Cardiac fibroblast (primary cell): ENCODE results near the gene TDRD12.
"Not testable (repeated sequence)": the region's sequence is repeated elsewhere in the genome, so short reads cannot be mapped to it uniquely, and the experiment has no call there.

Experiments
- DNase-seq, 2 donors: peaks; one replicate each; pipeline versions ENCODE4 v3.0.0 to v3.0.0-alpha.2; 2010; ENCODE audit warnings: low read depth in 2 of 2
- H3K4me3 ChIP-seq, 2 donors: replicated peaks in 1 of 2; 1 replicate in 1 of 2; 2 replicates in 1 of 2; pipeline ENCODE4 v1.5.1; 2011; ENCODE audit warnings: low read depth in 2 of 2, low read length in 2 of 2, mild to moderate bottlenecking in 2 of 2, moderate library complexity in 1 of 2
- TF ChIP-seq, protein P1 (sequence below): IDR thresholded peaks from one replicate; pipeline ENCODE4 v1.5.1; 2011; ENCODE audit warnings: low read depth, mild to moderate bottlenecking, low read length, inconsistent platforms

The TDRD12 gene

DNA sequence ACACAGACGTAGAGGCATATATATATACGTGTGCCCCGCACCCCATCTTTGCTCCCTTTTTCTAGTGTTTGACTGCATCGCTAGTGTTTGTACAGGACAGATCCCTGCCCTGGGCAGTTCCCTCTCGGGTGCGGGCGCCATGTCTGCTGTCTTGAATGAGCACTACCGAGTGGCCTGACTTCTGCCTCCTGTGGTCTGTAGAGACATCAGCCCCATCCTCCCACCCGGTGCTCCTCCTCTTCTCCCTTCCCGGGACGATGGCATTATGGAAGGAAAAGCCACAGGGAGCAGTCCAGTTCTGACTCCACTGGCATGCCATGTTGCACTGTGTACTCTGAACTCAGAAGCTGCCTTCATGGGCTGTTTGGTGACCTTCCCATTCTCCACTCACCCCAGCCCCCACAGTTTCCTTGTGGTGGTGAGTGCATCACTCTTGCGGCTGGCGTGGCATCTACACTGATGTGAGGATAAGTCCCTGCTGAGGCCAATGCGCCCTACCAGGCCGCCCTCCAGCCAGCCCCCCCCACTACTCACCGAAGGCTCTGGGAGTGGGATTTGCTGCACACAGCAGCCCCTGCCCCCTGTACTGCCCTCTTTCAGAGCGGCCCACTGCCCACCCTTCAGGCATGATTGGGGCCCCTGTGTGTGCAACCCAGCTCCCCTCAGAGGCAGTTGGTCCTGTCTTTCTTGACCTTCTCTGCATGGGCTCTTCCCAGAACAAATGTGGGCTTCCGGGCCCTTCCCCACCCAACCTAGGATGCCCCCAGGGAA, 25.2 kb downstream of the TDRD12 start:
- no peak overlapping the region for H3K4me3 ChIP-seq
- no peak for DNase-seq
- TF ChIP-seq, protein P1, sequence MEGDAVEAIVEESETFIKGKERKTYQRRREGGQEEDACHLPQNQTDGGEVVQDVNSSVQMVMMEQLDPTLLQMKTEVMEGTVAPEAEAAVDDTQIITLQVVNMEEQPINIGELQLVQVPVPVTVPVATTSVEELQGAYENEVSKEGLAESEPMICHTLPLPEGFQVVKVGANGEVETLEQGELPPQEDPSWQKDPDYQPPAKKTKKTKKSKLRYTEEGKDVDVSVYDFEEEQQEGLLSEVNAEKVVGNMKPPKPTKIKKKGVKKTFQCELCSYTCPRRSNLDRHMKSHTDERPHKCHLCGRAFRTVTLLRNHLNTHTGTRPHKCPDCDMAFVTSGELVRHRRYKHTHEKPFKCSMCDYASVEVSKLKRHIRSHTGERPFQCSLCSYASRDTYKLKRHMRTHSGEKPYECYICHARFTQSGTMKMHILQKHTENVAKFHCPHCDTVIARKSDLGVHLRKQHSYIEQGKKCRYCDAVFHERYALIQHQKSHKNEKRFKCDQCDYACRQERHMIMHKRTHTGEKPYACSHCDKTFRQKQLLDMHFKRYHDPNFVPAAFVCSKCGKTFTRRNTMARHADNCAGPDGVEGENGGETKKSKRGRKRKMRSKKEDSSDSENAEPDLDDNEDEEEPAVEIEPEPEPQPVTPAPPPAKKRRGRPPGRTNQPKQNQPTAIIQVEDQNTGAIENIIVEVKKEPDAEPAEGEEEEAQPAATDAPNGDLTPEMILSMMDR = no peak

DNA sequence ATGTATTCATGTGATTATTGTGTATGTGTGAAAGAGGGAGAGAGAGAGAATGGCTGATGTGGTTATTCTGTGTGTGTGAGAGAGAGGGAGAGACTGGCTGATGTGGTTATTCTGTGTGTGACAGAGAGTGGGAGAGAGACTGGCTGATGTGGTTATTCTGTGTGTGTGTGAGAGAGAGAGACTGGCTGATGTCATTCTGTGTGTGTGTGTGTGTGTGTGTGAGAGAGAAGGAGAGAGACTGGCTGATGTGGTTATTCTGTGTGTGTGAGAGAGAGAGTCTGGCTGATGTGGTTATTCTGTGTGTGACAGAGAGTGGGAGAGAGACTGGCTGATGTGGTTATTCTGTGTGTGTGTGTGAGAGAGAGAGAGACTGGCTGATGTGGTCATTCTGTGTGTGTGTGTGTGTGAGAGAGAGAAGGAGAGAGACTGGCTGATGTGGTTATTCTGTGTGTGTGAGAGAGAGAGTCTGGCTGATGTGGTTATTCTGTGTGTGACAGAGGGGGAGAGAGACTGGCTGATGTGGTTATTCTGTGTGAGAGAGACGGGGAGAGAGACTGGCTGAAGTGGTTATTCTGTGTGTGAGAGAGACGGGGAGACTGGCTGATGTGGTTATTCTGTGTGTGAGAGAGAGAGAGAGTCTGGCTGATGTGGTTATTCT, 26.2 kb downstream of the TDRD12 start:
- H3K4me3 ChIP-seq = not testable (repeated sequence)
- peak; percentile 5 to 7 for DNase-seq

DNA sequence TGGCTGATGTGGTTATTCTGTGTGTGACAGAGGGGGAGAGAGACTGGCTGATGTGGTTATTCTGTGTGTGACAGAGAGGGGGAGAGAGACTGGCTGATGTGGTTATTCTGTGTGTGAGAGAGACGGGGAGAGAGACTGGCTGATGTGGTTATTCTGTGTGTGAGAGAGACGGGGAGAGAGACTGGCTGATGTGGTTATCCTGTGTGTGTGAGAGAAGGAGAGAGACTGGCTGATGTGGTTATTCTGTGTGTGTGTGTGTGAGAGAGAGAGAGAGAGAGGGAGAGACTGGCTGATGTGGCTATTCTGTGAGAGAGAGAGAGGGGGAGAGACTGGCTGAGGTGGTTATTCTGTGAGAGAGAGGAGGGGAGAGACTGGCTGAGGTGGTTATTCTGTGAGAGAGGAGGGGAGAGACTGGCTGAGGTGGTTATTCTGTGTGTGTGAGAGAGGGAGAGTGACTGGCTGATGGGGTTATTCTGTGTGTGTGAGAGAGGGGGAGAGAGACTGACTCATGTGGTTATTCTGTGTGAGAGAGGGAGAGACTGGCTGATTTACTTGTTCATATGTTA, 27.1 kb downstream of the TDRD12 start:
- DNase-seq = peak; percentile 3 to 7
- not testable (repeated sequence) for H3K4me3 ChIP-seq

DNA sequence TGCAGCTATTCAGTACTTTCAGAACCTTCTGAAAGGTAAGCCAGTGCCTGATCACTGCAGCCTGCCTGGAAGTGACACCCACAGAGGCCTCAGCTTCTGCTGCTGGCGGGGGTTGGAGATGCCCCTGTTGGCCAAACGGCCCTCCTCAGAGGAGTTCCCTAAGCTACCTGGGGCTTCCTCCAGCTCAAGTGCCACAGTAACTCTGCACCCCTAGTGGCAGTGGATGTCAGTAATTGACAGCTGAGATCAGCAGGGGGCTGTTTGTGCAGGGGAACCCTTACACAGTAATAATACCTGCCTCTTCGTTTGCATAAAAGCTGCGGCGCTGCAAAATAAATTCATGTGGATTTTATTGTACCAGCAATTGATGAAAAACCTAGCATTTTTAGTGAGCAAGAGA, 28.9 kb downstream of the TDRD12 start:
- no peak overlapping the region for H3K4me3 ChIP-seq
- TF ChIP-seq, protein P1 = no peak
- no peak for DNase-seq

DNA sequence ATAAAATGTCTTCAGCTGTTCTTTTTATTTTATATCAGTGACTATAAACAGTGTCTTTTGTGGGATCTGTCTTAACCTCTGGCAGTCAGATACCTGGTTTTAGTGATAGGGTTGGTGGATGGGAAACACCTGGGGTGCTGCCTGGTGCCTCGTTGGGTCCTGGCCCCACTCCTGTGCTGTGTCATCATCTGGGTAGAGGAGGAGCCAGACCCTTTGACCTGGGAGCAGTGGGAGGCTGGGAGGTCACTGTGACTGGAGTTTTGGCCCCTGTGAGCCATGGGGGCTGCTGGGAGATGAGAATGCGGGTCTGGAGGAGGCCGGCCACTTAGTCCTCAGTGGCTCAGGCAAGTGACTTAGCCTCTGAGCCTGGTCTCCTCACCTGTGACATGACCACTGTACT, 29.4 kb downstream of the TDRD12 start:
- no peak for DNase-seq
- TF ChIP-seq, protein P1 = no peak
- H3K4me3 ChIP-seq = no peak overlapping the region

DNA sequence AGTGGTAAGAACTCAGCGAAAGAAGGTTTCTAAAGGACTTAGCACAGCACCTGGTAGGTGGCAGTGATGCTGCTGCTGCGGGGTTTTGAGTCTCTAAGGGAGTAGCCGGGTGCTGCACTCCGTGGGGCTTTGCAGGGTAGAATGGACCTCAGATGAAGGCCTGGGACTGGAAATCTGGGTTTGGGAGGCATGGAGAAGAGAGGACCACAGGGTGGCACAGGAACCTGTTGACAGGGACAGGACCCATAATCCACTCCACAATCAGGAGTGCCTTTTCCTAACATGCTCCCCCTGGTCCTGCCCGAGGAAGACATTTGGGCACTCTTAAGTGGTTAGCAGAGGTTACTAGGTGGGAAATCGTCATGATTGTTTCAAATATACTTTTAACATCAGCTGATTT, 29.8 kb downstream of the TDRD12 start:
- TF ChIP-seq, protein P1 = no peak
- DNase-seq = no peak
- H3K4me3 ChIP-seq = no peak overlapping the region

DNA sequence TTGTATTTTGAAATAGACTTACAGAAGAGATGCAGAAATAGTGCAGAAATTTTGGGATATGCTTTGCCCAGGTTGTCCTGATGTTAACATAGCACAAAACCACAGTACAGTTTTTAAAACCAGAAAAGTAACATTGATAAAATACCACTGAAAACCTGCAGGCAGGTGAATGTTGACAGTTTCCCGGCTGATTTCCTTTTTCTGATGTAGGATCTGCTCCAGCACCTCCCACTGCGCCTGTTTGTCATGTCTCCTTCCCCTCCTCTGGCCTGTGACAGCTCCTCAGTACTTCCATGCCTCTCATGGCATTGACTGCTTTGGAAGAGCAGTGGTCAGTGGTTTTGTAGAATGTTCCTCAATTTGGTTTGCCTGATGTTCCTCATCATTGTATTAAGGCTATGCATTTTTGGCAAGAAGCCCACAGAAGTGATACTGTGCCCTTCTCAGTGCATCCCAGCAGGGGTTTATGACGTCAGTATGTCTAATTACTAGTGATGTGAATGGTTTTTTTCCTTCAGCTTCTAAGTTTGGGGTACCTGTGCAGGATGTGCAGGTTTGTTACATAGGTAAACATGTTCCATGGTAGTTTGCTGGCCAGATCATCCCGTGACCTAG, 31.0 kb downstream of the TDRD12 start:
- TF ChIP-seq, protein P1 = no peak
- DNase-seq = no peak
- H3K4me3 ChIP-seq = no peak overlapping the region
